Esophagus muscularis mucosa (tissue), 4 donors: ENCODE results near the gene BAG1. TPM values are rescaled to one million over a fixed set of nuclear protein-coding genes. Genes with fewer than 3 reads are reported as not detected.

Experiments used
- DNase-seq: peaks from one replicate; pipeline ENCODE4 v3.0.0-alpha.2; 2017; ENCODE audit errors: extremely low spot score
- H3K27ac ChIP-seq, 4 donors: fragments of 200-600 bp; sonication (generic); replicated peaks in 1 of 4; 1 replicate in 3 of 4; 2 replicates in 1 of 4; pipeline ENCODE4 v1.5.1; 2016 to 2019; ENCODE audit warnings: mild to moderate bottlenecking in 1 of 4
- H3K27me3 ChIP-seq, 4 donors: fragments of 200-600 bp; sonication (generic); one replicate each; pipeline versions ENCODE4 v1.5.1 to v1.6.0; 2016 to 2019
- H3K36me3 ChIP-seq, 4 donors: fragments of 200-600 bp; sonication (generic); one replicate each; pipeline ENCODE4 v1.5.1; 2016 to 2019
- H3K4me1 ChIP-seq, 4 donors: fragments of 200-600 bp; sonication (generic); one replicate each; pipeline ENCODE4 v1.5.1; 2016 to 2019
- H3K4me3 ChIP-seq, 4 donors: fragments of 200-600 bp; sonication (generic); 1 replicate in 2 of 4; 2 replicates in 2 of 4; pipeline ENCODE4 v1.5.1; 2016 to 2019; ENCODE audit warnings: mild to moderate bottlenecking in 4 of 4, moderate library complexity in 1 of 4
- H3K9me3 ChIP-seq, 4 donors: fragments of 200-600 bp; sonication (generic); 1 replicate in 3 of 4; 2 replicates in 1 of 4; pipeline ENCODE4 v1.5.1; 2016 to 2019
- EP300 ChIP-seq: sonication (generic); formaldehyde crosslinking; IDR thresholded peaks from one replicate; pipeline ENCODE4 v1.6.1; 2017; ENCODE audit warnings: antibody characterized with exemption
- POLR2A ChIP-seq: fragments of 450-650 bp; IDR thresholded peaks from one replicate; pipeline ENCODE4 v1.6.1; 2017; ENCODE audit warnings: antibody characterized with exemption, moderate library complexity, mild to moderate bottlenecking, low read depth
- POLR2AphosphoS5 ChIP-seq, 2 donors: sonication (generic); formaldehyde crosslinking; IDR thresholded peaks; one replicate each; pipeline ENCODE4 v1.6.1; 2017; ENCODE audit warnings: antibody characterized with exemption in 2 of 2
- WGBS: methylation state at CpG from one replicate; pipeline ENCODE4 v1.1.5; 2018; 5-methylcytosine and 5-hydroxymethylcytosine counted together
- intact Hi-C: fragments of 100-400 bp; cut with DNase I; formaldehyde crosslinking; loops from one replicate; pipeline ENCODE4 v1.15.1; 2023
- total RNA-seq, 4 donors: library from RNA; depleted of rRNA; stranded (reverse); fragments of >200 nt; gene quantifications; one replicate each; pipeline versions ENCODE4 v1.1.0 to v1.2.1, GENCODE V29; 2016
- TF ChIP-seq, protein P1 (sequence below), 3 experiments: fragments of 200-600 bp in 2 of 3; fragments of 450-650 bp in 1 of 3; sonication (generic) in 2 of 3; IDR thresholded peaks; one replicate each; pipeline ENCODE4 v1.5.1; 2017 to 2019; ENCODE audit warnings: antibody characterized with exemption in 3 of 3, mild to moderate bottlenecking in 2 of 3, moderate library complexity in 1 of 3

BAG1 gene
- total RNA-seq, 4 donors from 2014 or later, result 108 to 154 (median 126) TPM

DNA sequence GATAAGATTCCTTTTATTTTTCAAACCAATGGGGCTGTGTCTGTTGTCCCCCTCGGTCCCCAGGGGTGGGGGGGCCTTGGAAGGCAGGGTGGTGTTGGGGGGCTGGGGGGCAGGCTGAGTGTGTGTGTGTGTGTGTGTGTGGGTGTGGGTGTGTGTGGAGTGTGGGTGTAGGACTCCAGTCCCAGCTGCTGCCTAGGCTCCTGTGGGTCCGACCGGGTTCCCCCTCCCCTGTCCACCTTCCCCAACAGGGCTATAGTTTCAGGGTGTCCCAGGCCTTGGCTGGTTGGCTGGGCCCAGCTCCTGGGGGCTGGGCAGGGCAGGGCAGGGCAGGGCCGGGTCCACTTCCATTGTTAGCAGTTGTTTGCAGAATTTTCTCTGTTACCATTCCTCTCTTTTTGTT is 23.7 kb upstream of the BAG1 start:
- DNase-seq, result no peak
- Histone ChIP-seq H3K9me3 (no peaks in the 10 kb centered on the region), H3K27ac (peak overlapping the region; percentile 97 to 100 (median 99)), H3K27me3 (no peaks in the 10 kb centered on the region), H3K4me3 (no peak overlapping the region), H3K36me3 (peaks cover 0 to 36% (median 19%) of the 10 kb centered on the region in 4 donors), H3K4me1 (peaks cover 37 to 50% (median 42%) of the 10 kb centered on the region in 4 donors)
- intact Hi-C loops, result loop anchor here (5.0 to 10.0 kb wide), 2 partner anchors 129 to 187 kb away; partner anchors contain the start of gene NOL6
- TF ChIP-seq POLR2A, result no peak
- TF ChIP-seq, protein P1, sequence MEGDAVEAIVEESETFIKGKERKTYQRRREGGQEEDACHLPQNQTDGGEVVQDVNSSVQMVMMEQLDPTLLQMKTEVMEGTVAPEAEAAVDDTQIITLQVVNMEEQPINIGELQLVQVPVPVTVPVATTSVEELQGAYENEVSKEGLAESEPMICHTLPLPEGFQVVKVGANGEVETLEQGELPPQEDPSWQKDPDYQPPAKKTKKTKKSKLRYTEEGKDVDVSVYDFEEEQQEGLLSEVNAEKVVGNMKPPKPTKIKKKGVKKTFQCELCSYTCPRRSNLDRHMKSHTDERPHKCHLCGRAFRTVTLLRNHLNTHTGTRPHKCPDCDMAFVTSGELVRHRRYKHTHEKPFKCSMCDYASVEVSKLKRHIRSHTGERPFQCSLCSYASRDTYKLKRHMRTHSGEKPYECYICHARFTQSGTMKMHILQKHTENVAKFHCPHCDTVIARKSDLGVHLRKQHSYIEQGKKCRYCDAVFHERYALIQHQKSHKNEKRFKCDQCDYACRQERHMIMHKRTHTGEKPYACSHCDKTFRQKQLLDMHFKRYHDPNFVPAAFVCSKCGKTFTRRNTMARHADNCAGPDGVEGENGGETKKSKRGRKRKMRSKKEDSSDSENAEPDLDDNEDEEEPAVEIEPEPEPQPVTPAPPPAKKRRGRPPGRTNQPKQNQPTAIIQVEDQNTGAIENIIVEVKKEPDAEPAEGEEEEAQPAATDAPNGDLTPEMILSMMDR (IDR thresholded peaks at IDR 0.05), result no peak
- no peak for TF ChIP-seq POLR2AphosphoS5 (IDR thresholded peaks at IDR 0.05)
- TF ChIP-seq EP300, result no peak
- WGBS, result 95% methylated on average over 4 of the region's 4 CpGs

DNA sequence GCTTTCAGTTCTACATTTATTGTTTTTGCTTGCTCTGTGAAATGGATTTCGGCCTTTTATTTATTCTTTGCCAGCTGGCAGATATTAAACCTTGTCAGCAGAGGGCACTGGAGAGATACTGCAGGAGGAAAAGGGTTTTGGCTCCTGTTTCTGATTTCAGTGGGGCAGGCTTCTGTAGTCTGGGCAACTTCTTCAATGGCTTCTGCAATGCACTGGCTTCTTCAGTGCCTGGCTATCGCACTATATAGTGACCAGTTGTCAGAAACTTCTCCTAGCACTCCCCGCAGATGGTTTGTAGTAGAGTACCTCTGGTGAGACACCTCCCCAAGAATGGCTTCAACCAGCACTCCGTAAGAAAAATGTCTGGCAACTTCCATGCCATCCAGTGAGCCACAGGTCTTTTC is 22.6 kb upstream of the BAG1 start:
- TF ChIP-seq, protein P1 (IDR thresholded peaks at IDR 0.05), result peak; percentile 63 to 80 (median 76)
- no peak for TF ChIP-seq EP300
- TF ChIP-seq POLR2AphosphoS5 (IDR thresholded peaks at IDR 0.05), result peak in 1 of 2 donors; percentile 31
- TF ChIP-seq POLR2A, result no peak
- Histone ChIP-seq H3K4me3 (no peak overlapping the region), H3K27me3 (no peaks in the 10 kb centered on the region), H3K36me3 (peaks cover 2 to 37% (median 25%) of the 10 kb centered on the region in 4 donors), H3K9me3 (no peaks in the 10 kb centered on the region), H3K4me1 (peaks cover 26 to 38% (median 31%) of the 10 kb centered on the region in 4 donors), H3K27ac (peak overlapping the region; percentile 50 to 100 (median 99))
- intact Hi-C loops, result loop anchor here (5.0 to 10.0 kb wide), 2 partner anchors 130 to 188 kb away; partner anchors contain the start of gene NOL6
- no peak for DNase-seq
- 59% methylated on average over 4 of the region's 4 CpGs for WGBS

DNA sequence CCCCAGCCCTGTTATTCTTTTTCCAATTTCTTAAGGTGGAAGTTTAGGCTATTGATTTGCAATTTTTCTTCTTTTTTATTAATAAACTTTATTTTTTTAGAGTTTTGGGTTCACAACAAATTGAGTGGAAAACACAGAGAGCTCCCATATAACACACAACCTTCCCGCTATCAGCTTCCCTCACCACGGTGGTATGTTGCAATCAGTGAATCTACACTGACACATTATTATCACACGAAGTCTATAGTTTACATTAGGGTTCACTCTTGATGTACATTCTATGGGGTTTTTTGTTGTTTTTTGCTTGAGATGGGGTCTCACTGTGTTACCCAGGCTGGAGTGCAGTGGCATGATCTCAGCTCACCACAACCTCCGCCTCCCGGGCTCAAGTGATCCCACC is 21.0 kb upstream of the BAG1 start:
- no peaks in the 10 kb centered on the region for H3K9me3 ChIP-seq
- TF ChIP-seq POLR2A (no peak), EP300 (no peak), POLR2AphosphoS5 (IDR thresholded peaks at IDR 0.05) (no peak)
- TF ChIP-seq, protein P1 (IDR thresholded peaks at IDR 0.05), result no peak
- intact Hi-C loops, result loop anchor here (5.0 to 10.0 kb wide), 2 partner anchors 132 to 189 kb away; partner anchors contain the start of gene NOL6
- H3K27ac ChIP-seq, result no peak overlapping the region
- peaks cover 16 to 23% (median 18%) of the 10 kb centered on the region in 4 donors for H3K4me1 ChIP-seq
- H3K4me3 ChIP-seq, result no peak overlapping the region
- peaks cover 18 to 49% (median 37%) of the 10 kb centered on the region in 4 donors for H3K36me3 ChIP-seq
- DNase-seq, result no peak
- 90% methylated on average over 5 of the region's 5 CpGs for WGBS
- no peaks in the 10 kb centered on the region for H3K27me3 ChIP-seq

DNA sequence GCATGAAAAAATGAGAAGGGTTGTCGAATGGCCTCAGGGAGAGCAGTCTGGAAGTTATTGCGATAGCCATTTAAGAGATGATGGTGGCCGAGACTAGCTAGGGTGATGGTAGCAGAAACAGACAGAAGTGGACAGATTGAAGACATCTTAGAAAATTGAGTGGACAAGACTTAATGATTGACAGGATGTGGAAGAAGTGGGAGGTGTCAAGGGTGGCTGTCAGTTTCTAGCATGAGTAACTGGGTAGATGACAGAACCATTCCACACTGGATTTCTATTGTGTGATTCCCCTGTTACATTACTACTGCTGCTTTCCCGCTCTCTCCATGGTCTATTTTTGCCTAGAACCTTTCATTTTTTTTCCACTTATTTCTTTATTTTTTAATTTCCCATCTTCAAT is 13.0 kb upstream of the BAG1 start:
- no peak for DNase-seq
- intact Hi-C loops, result no loop called here
- Histone ChIP-seq H3K4me1 (no peaks in the 10 kb centered on the region), H3K36me3 (peaks cover 77 to 100% (median 93%) of the 10 kb centered on the region in 4 donors), H3K9me3 (no peaks in the 10 kb centered on the region), H3K27me3 (no peaks in the 10 kb centered on the region), H3K27ac (no peak overlapping the region), H3K4me3 (no peak overlapping the region)
- TF ChIP-seq, protein P1 (IDR thresholded peaks at IDR 0.05), result no peak
- TF ChIP-seq POLR2AphosphoS5 (IDR thresholded peaks at IDR 0.05) (no peak), EP300 (no peak), POLR2A (no peak)
- WGBS, result 95% methylated on average over 4 of the region's 4 CpGs

DNA sequence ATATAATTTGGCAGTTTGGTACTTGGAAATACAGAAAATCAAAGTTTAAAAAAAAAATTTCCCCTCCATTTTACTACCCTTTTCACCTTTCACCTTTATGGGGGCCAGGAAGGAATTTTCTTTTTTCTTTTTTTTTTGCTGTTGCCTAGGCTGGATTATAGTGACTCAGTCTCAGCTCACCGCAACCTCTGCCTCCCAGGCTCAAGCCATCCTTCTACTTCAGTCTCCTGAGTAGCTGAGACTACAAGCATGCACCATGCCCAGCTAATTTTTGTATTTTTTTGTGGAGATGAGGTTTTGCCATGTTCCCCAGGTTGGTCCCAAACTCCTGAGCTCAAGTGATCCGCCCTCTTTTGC is 9.4 kb upstream of the BAG1 start:
- Histone ChIP-seq H3K9me3 (no peaks in the 10 kb centered on the region), H3K27ac (no peak overlapping the region), H3K27me3 (no peaks in the 10 kb centered on the region), H3K36me3 (peaks cover 62 to 100% (median 93%) of the 10 kb centered on the region in 4 donors), H3K4me3 (no peak overlapping the region), H3K4me1 (no peaks in the 10 kb centered on the region)
- TF ChIP-seq POLR2A (no peak), POLR2AphosphoS5 (IDR thresholded peaks at IDR 0.05) (no peak), EP300 (no peak)
- TF ChIP-seq, protein P1 (IDR thresholded peaks at IDR 0.05), result no peak
- WGBS, result 100% methylated on average over 2 of the region's 2 CpGs
- no peak for DNase-seq
- intact Hi-C loops, result no loop called here
